ENCODE measurements around the gene APOO.

The APOO gene

GRCh38 chrX:23792861-23793553 is 114.7 kb downstream of the APOO start:
- DNase-seq (ENCODE audit: low spot score) = no peak
- no peak for TF ChIP-seq CTCF (IDR thresholded peaks at IDR 0.05; ENCODE audit: extremely low read depth, missing control alignments)

GRCh38 chrX:23790155-23790497 is 117.6 kb downstream of the APOO start:
- no peak for TF ChIP-seq CTCF (IDR thresholded peaks at IDR 0.05; ENCODE audit: extremely low read depth, missing control alignments)
- DNase-seq (ENCODE audit: low spot score) = no peak

GRCh38 chrX:23789386-23790154 is 118.2 kb downstream of the APOO start:
- DNase-seq (ENCODE audit: low spot score) = no peak
- TF ChIP-seq CTCF (IDR thresholded peaks at IDR 0.05; ENCODE audit: extremely low read depth, missing control alignments) = no peak

- no peak for TF ChIP-seq CTCF (IDR thresholded peaks at IDR 0.05; ENCODE audit: extremely low read depth, missing control alignments)
- DNase-seq (ENCODE audit: low spot score) = no peak
These were observed 118.8 kb downstream of the APOO start for GRCh38 chrX:23788946-23789345.

- no peak for DNase-seq (ENCODE audit: low spot score)
- TF ChIP-seq CTCF (IDR thresholded peaks at IDR 0.05; ENCODE audit: extremely low read depth, missing control alignments) = no peak
These were observed 119.2 kb downstream of the APOO start for GRCh38 chrX:23788521-23788920.

GRCh38 chrX:23787745-23788118 is 120.0 kb downstream of the APOO start:
- TF ChIP-seq CTCF (IDR thresholded peaks at IDR 0.05; ENCODE audit: extremely low read depth, missing control alignments) = no peak
- no peak for DNase-seq (ENCODE audit: low spot score)

GRCh38 chrX:23786268-23786815 is 121.4 kb downstream of the APOO start:
- TF ChIP-seq CTCF (IDR thresholded peaks at IDR 0.05; ENCODE audit: extremely low read depth, missing control alignments) = no peak
- DNase-seq (ENCODE audit: low spot score) = no peak
